Anterior cingulate cortex (tissue), 58 donors: ENCODE results near the gene DPEP1.
"Not testable (repeated sequence)": the region's sequence is repeated elsewhere in the genome, so short reads cannot be mapped to it uniquely, and the experiment has no call there.

Source experiments
- DNase-seq, 58 donors: peaks; one replicate each; lab custom pipeline; 2025; lab: John Stamatoyannopoulos, UW

DPEP1 gene

DNA sequence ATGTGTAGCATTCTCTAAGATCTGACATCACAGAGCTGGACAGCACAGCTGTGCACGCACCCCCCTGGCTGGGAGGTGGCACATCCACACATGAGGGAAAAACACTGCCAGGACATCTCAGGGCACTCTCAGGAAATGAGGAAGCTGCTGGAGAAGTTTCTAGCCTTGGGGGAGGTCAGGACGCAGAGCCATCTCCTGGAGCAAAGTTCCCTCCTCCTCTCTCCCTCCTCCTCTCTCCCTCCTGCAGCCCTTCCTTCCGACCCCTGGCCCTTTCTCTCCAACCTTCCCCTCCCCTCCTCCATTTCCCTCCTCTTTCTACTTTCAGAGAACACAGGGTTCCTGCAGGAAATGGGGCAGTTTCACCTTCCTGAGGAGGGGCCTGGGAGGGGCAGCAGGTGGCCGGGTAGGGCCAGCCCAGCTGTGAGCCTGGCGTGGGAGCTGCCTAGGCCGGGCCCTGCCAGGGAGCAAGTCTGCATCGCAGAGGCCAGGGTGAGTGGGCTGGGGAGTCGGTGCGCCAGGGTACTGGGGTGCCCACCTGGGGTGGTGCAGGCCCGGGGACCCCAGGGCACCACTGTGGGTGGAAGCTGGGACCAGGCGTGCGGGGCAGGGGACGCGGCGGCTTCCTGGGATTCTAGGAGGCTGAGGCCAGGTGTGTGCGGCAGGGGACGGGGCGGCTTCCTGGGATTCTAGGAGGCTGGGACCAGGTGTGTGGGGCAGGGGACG, at the start of gene DPEP1:
TSS of gene DPEP1 (plus strand) at position 412 of the 723 bp plus-strand sequence. CDS start 16,769 bp downstream, outside the sequence.
- no peak for DNase-seq

DNA sequence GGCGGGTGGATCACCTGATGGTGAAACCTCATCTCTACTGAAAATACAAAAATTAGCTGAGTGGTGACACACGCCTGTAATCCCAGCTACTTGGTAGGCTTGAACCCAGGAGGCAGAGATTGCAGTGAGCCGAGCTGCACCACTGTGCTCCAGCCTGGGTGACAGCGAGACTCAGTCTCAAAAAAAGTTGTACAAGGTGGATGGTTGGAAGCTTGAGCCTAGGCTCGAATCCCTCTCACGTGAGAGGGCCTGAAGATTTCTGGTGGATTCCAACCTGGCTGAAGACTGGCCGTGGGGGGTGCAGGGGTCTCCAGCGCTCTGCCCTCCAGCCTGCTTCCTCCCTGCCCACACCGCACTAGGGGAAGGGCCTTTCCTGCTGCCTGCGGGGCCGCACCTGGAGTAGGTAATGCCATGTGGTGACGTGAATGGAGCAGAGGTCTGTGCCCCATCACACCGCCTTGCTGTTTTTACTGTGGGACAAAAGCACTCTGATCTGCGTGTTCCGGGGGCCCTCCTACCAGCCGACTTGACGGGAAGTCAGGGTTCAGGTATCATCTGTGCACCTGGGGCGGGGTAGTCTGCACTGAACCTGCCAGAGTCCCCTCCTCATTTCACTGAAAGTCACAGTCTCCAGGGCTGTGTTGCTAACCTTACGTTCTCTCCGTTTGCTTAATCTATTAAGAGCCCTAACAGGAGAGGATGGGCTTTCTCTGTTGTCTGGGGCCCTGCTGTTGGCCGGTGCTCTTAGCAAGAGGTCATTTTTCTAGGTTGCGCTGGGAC, 48.8 kb upstream of the DPEP1 start:
- DNase-seq, result no peak

DNA sequence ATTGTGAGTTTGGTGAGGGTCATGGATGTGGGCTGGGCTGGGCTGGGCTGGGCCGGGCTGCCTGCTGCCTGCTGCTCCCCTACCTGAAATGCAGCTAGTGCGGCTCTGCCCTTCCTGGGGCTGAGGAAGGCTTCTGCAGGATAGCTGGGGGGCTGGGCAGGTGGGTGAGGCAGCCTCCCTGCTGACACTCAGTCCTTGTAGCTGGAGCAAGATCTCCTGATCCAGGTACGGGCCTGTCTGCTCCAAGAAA, 48.3 kb upstream of the DPEP1 start:
- DNase-seq, result no peak

DNA sequence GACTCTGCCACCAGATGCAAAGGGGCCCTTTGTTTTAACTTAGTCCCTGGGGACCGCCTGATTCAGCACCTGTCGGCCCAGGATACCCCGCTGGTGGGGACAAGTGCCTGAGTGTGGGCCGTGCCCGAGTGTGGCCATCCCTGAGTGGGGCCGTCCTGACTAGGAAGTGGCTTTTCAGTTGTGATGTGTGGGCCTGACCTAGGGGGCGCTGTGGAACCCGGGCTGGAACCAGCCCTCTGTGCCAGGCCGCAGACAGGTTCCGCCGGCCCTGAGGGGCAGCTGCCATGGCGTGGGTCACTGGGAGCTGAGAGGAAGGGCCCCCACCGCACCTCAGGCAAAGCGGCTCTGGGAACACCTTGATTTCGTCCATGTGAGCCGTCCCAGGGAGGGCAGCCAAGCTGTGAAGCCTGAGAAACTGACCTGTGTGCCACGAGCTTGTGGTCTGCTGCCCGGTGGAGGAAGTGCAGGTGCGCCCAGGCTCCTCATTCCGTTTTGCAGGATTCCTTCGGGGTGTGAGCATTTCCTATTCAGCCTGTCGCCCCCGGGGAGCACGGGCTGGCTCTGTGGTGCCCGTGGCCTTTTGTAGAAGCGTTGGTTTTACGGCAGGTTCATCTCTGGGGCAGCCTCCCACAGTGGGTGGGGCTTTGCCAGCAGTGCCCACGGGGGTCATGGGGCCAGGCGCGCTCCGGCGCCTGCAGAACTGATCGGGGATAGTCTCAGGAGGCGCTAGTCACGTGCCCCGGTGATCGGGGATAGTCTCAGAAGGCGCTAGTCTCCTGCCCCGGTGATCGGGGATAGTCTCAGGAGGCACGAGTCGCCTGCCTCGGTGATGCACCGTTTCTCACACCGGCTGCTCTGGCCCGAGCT, 47.7 kb upstream of the DPEP1 start:
- DNase-seq, result peak in 25 of 58 donors; percentile 7 to 54 (median 29)

DNA sequence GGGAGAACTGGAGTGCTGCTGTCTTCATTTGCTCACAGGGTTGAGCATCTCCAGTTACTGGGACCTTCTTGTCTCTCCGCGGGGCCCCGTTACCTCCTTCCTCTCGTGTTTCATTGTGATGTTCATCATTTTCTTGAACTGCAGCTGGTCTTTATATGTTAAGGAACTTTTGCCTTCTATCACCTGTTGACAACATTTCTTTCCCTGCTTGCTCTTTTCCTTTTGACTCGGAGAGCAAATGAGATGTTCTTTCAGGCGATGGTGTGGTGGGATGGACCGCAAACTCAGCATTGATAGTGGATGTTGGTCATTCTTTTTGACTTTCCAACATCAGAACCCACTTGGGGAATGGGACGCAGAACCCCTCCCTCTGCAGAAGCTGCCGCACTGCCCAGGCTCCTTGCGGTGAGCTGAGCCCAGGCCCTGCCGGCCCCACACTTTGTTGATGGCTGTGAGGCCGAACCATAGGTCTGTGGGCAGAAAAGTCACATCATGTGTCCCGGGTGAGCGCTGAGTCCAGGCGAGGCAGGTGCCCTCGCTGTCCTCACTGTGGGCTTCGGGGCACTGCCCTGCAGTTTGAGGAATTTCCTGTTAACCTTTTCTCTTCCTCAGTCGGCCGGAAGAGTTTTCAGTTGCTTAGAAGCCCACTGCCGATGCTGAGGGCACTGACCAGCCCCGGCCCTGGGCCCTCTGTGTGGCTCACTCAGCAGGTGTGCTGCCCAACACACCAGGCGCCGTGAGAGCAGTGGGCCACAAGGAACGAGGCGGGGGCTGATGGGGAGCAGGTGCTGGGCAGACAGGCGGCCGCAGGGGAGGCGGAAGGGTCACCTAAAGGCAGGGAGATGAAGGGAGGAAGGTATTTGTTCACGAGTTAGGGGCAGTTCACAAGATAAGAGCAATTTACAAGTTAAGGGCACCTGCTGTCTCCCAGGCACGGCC, 45.5 kb upstream of the DPEP1 start:
- no peak for DNase-seq

DNA sequence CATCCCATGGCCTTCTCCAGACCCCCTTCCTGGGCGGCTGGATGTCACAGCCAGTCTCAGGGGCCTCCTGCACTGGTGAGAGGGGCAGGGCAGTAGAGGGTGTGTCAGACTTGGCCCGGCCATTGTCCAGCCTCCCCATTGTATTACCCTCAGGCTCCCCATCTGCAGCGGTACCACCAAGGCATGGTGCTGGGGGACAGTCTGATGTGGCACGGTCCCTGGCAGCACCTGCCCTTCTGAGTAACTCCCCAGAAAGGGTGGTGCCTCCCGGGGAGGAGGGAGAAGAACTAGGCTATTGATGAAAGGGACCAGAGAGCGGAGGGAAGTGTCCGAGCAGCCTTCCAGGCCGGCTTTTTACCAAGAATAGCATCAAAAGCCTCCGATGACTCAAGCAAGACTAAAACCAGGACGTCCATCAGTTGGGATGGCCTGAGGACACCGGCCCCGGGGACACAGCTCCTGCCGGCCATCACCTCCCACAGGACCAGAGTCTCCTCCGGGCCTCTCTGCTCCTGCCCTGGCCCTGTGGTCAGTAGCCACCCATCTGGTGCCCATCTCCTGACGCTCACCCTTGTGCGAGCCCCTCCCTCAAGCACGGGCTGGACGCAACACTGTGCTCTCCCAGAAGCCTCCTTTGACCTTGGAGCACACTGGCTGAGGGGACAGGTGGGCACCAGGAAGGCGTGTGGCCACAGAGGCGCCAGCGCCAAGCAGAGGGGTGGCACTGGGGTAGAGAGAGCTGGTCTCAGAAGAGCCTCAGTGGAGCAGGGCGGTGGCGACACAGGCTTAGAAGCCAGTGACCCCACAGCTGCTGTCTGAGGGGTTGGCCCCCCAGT, 43.7 kb upstream of the DPEP1 start:
- no peak for DNase-seq

DNA sequence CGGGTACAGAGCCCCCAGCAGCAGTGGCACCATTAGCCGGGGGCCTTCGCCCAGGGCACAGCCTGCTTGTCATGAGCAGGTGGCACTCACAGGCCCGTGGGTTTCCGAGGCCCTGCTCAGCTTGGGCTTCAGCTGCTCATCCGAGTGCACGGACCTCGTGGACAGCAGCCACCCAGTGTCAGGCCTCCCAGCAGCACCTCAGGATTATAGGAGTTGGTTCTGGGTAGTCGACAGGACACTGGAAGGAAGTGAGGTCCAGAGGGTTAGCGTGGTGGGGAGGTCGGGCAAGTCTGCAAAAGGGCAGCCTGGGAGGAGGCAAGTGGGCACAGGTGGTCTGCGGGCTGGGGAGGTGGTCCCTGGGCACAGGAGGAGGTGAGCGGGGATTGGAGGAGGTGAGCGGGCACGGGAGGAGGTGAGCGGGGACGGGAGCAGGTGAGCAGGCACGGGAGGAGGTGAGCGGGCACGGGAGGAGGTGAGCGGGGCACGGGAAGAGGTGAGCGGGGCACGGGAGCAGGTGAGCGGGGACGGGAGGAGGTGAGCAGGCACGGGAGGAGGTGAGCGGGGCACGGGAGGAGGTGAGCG, 43.0 kb upstream of the DPEP1 start:
- no peak for DNase-seq

DNA sequence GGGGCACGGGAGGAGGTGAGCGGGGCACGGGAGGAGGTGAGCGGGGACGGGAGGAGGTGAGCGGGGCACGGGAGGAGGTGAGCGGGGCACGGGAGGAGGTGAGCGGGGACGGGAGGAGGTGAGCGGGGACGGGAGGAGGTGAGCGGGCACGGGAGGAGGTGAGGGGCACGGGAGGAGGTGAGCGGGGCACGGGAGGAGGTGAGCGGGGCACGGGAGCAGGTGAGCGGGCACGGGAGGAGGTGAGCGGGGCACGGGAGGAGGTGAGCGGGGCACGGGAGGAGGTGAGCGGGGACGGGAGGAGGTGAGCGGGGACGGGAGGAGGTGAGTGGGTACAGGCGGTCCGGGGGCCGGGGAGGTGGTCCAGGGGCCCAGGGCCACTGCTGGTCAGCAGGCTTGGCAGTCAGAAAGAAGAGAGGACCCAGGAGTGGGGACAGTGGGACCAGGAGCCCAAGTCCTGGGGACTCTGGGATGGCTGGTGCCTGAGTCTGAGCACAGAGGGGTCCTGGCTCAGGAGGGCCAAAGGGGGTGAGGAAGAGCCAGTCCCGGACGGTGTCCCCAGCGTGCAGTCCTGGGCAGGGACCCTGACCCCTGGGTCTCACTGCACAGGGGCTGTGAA, 42.4 kb upstream of the DPEP1 start:
- DNase-seq, result not testable (repeated sequence)

DNA sequence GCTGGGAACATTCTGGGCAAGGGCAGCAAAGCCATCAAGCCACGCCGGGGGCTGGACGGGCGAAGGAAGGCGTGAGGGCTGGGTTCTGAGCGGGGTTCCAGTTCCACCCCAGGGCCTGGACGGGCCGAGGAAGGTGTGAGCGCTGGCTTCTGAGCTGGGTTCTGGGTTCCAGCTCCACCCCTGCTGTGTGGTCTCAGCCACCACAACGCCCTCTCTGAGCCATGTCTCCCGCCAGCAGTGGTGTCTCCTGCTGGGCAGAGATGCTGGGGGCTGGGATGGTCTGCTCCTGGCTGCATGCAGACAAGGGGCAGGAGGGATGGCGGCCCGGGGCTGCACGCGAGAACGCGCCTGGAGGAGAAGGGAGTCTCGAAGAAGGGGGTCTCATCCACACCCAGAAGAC, 41.8 kb upstream of the DPEP1 start:
- DNase-seq, result no peak

DNA sequence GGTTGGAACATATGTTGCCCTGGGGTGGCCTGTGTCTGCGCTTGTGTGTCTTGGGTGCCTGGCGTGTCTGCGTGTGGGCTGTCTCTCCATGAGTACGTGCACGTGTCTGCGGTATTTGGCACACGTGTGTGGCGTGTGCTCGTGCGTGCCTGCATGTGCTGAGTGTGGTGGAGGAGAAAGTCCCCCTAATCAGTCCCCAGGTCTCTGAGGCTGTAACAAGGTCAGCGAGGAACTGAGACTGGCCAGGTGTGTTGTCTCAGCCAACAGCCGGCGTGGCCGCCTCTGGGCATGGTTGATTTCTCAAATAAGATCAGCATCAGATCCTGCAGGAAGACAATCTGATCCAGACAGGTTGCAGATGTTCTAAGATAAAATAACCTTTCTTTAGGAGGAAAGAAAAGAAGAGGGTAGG, 41.4 kb upstream of the DPEP1 start:
- DNase-seq, result no peak

DNA sequence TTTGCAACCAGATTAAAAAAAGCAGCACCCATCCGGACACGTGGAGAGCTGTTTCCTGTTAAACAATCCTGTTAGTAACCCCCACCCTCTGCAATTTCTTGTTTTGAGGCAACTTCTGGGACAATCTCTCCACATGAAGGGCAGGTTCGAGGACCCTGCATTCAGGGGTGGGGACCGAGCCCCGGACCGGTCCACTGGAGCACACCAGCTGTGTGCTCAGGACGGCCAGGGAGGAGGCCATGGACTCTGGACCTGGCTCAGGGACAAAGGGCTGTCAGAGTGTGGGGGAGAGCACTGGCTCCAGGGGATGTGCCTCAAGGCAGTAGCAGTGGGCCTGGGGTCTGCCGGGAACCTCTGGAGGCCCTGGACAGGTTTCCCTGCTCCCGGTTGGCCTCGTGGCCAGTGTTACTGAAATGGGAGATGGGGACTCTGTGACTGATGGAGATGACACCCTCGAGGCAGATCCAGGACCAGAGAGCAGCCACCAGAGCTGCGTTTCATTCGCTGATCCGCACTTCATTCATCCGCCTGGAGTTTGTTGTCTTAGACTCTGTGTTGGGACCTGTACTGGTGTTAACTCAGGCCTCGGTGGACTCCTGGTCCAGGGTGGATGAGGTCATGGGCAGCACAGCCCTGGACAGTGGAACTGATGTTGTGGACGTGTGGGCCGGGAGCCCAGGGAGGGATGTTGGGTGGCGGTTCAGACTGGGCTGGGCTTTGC, 40.8 kb upstream of the DPEP1 start:
- DNase-seq, result no peak

DNA sequence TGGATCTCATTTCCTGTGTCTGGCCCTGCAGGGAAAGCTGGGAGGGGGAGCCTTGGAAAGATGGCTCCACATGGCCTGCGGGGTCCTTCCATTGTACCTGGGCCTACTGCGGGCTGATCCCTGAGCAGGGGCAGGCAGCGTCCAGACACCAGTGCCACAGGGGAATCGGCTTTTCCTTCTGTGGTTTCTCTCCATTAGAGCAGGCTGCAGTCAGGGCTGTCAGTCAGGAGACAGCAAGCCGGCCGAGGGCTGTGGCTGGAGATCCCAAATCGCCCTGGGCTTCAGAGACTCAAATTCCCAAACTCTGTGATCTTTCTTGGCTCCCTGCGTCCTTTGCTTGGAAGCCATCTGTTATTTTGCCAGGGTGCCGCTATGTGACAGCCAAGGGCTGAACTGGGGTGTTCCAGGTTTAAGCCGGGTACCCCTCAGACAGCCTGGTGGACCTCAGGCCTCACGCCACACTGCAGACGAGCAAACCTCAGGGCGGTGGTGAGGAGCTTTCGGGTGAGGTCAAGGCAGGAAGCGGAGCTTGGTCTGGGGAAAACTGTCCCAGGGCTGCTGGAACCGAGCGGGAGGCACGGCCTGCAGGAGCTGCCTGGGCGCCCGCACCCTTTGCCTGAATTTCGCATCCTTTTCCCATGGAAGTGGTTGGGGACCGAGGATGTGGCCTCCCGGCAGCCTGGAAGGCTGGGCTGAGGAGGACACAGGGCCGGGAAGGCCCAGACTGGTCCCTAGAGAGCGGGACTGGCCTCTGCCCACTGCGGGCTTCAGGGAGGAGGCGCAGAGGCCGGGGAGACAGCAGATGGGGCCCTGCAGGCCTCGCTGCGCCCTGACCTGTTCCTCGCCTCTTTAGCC, 39.4 kb upstream of the DPEP1 start:
- no peak for DNase-seq

DNA sequence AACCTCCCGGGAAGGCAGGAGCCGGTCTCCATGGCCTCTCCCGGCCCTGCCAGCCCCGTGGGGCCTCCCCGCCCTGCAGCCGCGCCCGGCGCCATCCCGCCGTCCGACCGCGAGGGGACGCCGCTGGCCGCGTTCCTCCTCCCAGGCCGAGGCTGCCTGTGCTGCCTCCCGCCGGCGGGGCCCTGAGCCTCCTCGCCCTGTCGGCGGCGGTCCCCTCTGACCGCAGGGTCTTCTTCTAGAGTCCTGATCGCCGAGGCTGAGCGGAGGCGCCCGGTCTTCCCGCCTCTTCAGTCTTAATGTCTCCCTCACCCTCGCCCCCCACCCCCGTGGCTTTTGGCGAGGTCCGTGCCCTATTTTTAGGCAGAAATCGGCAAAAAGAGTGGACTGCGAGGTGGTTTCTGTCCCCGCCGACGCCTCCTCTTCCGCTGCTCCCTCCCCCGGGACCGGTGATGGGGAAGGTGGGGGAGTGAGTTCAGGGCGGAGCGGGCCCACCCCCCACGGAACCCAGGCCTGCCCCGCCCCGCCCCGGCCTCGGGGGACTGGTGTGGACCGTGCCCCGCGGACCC, 38.7 kb upstream of the DPEP1 start:
- DNase-seq, result peak in 1 of 58 donors; percentile 17

DNA sequence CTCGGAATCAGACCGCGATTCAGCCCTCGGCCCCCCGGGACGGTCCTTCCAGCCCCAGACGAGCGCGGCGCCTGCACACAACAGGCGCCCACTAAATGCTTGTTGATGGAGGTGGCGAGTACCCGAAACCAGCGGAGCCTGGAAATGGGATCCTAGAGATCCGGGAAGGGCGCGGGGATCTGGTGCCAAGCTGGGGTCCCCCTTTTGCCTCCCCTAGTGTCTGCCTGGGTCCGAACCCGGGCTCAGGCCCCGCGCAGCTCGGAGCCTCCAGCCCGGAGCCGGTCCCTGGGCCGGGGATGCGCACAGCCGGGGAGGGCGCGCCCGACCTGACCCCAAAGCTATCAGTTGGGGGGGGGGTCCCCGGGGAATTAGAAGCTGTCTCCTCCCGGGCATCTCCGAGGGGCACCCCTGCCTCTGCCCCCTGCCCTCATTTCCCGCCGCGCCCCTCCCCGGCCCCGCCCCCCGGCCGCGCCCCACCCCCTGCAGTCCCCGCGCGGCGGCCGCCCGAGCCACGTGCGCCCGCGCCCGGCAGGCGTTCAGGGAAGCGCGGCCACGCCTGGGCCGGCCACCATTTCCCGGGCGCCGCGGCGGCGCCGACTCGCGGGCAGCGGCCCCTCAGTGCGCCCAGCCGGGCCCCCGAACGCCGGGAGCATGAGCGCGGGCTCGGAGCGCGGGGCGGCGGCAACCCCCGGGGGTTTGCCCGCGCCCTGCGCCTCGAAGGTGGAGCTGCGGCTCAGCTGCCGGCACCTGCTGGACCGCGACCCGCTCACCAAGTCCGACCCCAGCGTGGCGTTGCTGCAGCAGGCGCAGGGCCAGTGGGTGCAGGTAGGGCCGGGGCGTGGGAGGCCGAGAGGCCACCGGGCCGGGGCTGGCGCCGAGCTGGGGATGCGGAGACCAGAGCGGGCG, 37.9 kb upstream of the DPEP1 start, which contains the start of gene CPNE7:
TSS of gene CPNE7 (plus strand) at position 512 of the 906 bp plus-strand sequence. CDS start at position 652, 140 bp downstream.
- no peak for DNase-seq
